Stimulated activated CD8-positive, alpha-beta memory T cell treated with anti-CD3 and anti-CD28 coated beads, Interleukin-2, amount 100 ng/mL, for 48 hours (primary cell): ENCODE data around the gene ALDH3B1.
"Not testable (repeated sequence)": the region's sequence is repeated elsewhere in the genome, so short reads cannot be mapped to it uniquely, and the experiment has no call there.

Experiments
- DNase-seq, 2 donors: peaks; one replicate each; pipeline ENCODE4 v3.0.0-alpha.2; 2020; ENCODE audit warnings: low read depth in 2 of 2

Gene ALDH3B1

DNA sequence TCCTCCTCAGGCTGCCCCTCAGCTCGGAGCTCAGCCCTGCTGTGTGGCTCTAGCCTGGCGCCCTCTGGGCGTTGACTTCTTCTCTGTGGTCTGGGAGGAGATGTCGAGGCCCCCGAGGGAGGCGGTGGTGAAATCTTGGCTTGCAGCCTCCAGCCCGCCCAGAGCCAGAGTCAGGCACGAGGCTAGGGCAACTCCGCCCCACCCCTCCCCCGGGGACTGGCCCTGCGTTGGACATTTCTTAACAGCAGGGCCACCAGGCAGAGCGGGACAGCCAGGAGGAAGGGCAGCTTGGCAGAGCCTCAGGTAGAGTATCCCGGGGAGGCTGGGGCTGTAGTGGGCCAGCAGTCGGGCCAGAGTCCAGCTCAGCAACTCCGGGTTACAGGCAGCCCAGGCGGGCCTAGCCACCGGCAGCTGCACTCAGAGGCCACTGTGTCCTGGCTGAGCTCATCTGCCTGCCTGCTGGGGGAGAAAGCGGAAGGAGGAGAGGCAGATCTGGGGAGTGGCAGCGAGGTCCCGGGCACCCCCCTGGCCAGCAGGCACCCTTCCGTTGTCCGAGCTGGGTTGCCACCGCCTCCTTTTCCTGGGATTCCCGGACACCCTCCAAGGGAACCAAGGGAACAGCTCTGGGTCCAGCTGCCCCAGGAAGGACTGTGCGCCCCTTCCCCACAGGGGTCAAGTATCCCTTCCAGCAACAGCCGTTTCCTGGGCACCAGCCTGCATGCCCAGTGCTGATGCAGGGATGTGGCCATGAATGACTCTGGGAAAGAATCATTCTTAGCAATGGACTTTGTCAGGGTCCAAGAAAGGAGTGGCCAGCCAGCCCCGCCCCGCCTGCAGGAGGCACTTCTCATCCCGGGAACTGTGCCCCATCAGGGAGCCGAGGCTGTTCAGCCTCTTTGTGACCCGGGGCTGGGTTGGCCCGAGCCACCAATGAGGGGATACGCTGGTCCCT is at the start of gene ALDH3B1:
TSS of gene ALDH3B1 (plus strand) at position 238 of the 952 bp plus-strand sequence. CDS start 4,971 bp downstream, outside the sequence.
- DNase-seq = no peak

DNA sequence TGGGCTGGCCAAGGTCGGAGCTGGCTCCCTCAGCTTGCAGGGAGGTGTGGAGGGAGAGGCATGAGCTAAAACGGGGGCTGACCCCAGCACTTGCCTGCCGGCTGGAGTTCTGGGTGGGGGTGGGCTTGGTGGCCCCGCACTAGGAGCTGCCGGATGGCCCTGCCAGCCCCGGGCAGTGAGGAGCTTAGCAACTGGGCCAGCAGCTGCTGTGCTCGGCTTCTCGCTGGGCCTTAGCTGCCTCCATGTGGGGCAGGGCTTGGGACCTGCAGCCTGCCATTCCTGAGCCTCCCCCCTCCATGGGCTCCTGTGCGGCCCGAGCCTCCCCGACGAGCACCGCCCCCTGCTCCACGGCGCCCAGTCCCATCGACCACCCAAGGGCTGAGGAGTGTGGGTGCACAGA is 46.9 kb upstream of the ALDH3B1 start:
- not testable (repeated sequence) for DNase-seq

GRCh38 chr11:67963879-67964278 is 46.2 kb upstream of the ALDH3B1 start:
- not testable (repeated sequence) for DNase-seq

DNA sequence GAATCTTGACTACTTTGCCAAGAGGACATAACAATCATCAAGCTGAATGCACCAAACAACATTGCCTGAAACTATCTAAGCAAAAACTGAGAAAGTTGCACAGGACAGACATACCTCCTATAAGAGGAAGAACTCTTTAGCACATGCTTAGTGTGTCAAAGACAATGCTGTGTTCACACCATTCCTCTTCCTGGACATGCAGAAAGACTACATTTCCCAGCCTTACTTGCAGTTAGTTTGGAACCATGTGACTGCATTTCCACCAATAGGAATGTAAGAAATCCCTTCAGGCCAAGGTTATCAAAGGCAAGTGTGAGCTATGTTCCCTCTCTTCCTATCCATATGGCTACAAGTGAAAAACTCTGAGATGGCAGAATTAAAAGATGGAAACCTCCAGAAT is 45.4 kb upstream of the ALDH3B1 start:
- not testable (repeated sequence) for DNase-seq

GRCh38 chr11:67965830-67966348 is 44.2 kb upstream of the ALDH3B1 start:
- DNase-seq = not testable (repeated sequence)

DNA sequence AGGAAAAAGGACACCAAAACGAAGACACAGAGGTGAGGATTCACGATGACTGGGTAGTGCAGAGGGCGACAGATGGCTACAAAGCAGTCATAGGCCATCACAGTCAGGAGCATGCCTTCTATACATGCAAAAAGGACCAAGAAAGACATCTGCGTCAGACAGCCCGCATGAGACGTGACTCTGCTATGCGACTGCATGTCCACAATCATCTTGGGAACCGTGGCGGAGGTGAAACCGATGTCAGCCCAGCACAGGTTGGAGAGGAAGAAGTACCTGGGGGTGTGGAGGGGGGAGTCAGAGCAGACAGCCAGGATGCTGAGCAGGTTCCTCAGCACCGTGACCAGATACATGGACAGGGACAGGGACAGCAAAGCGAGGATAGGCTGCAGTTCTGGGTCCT is 35.4 kb upstream of the ALDH3B1 start:
- DNase-seq = not testable (repeated sequence)

DNA sequence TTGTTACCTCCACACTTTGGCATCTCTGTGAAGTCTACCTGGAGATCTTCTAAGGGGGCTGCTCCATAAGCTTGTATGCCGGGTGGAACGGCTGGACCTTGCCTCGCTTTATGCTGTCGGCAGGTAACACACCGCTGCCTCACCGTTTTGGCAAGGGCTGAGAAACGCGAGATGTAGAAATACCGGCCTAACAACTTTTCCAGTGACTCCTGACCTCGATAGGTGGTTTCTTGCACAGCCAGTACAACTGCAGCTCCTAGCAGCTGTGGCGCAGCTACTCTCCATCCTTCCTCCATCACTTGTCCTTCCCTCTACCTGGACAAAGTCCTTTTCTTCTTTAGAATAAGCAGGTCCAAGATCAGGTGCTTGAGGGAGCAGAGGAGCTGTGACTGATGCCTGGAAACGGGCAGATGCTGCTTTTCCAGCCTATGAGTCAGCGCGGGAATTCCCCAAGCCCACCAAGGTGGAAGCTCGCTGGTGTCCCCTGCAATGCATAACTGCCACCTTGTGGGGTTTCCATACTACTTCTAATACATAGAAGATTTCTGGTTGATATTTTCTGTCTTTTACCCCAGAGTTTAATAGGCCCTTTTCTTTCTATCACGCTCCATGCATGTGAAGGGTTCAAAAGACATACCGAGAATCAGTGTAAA is 31.2 kb upstream of the ALDH3B1 start:
- DNase-seq = not testable (repeated sequence)

DNA sequence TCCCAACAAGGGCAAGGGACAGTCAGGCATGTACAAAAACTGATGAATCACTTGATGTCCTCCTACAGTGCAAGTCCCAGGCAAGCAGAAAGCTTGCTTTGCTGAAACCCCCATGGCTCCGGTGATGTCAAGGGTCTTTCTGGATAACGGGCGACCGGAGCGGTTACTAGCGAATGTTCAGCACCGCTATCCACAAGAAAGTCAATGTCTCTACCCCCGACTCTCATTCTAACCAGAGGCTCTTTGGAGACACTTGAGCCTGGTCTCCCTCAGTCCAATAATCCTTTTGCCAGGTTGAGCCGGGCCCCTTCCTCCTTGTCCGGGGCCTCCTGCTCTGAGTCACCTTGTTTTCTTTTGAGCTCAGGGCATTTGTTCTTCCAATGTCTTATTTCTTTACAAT is 28.9 kb upstream of the ALDH3B1 start:
- DNase-seq = not testable (repeated sequence)

- not testable (repeated sequence) for DNase-seq
These were observed 27.8 kb upstream of the ALDH3B1 start for GRCh38 chr11:67982255-67982857.

- no peak for DNase-seq
These were observed 26.2 kb upstream of the ALDH3B1 start for GRCh38 chr11:67983951-67984350.

DNA sequence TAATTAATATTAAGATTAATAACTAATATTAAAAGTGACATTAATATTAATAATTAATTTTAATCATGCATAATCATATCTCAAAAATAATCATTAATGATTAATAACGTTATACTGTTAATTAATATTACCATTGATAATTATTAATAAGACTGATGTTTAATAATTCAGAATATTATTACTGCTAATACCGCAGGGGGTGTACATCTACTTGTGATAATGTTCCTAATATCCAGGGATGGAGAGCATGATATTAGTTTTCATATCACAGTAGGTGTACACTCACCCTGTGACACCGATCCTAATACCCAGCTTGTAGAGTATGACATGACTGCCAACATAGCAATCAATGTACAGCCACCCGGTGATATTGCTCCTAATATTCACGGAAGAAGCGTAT is 24.8 kb upstream of the ALDH3B1 start:
- DNase-seq = not testable (repeated sequence)

DNA sequence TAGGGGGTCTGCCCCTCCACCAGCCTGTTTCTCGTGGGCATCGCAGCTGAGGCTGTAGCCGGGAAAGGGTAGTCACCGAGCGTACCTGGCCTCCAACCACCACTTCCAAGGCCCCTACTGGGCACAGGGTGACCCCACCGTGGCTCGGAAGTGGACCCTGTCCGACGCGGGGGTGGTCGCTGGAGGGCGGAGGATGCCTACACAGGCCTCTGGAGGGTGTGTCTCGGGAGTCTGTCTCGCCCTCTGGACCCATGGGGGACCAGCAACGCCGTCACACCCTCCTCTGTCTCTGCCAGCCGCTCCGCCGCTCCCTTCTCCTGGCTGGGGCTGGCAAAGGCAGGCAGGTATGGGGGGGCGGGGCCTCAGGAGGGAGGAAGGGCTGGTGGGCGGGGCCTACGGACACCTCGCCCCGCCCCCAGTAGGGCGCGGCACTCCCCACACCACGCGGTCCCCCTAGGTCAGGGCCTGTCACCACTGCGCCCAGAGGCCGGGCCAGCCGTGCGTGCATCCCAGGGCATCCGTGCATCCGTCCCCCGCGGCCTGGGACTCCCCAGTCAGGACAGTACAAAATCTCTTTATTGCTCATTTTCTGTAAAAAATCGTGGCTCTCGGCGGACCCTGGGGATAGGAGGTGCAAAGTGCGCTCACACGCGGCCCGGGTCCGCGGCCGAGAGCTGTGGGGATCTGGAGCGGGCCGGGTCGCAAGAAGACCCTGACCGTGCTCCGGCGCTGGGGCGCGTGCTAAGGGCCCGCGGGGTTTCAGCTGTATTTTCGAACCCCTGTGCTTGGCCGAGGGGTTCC is 19.4 kb upstream of the ALDH3B1 start:
- DNase-seq = not testable (repeated sequence)

- not testable (repeated sequence) for DNase-seq
These were observed 18.6 kb upstream of the ALDH3B1 start for GRCh38 chr11:67991347-67992121.

GRCh38 chr11:67993821-67994220 is 16.3 kb upstream of the ALDH3B1 start:
- DNase-seq = not testable (repeated sequence)

DNA sequence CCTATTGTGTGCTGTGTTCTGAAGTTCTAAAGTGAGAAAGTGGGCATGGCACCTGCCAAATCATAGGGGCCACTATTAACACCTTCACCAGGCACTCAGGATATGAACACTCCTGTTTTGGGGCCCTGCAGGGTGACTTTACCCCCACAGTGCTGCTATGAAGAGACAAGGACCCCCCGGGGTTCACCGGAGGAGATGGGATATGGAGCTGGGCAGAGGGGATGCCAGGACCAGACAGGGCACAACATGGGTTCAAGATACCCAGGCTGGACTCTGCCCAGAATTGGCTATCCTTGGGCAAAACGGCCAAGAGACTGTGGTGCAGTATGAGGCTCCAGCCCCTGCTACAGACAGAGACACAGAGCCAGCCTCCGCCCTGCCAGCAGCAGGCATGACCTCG is 15.7 kb upstream of the ALDH3B1 start:
- not testable (repeated sequence) for DNase-seq

- DNase-seq = not testable (repeated sequence)
These were observed 15.0 kb upstream of the ALDH3B1 start for GRCh38 chr11:67995129-67995528.

- DNase-seq = not testable (repeated sequence)
These were observed 14.5 kb upstream of the ALDH3B1 start for GRCh38 chr11:67995579-67995978.

- DNase-seq = no peak
These were observed 14.1 kb upstream of the ALDH3B1 start for GRCh38 chr11:67996051-67996450.

DNA sequence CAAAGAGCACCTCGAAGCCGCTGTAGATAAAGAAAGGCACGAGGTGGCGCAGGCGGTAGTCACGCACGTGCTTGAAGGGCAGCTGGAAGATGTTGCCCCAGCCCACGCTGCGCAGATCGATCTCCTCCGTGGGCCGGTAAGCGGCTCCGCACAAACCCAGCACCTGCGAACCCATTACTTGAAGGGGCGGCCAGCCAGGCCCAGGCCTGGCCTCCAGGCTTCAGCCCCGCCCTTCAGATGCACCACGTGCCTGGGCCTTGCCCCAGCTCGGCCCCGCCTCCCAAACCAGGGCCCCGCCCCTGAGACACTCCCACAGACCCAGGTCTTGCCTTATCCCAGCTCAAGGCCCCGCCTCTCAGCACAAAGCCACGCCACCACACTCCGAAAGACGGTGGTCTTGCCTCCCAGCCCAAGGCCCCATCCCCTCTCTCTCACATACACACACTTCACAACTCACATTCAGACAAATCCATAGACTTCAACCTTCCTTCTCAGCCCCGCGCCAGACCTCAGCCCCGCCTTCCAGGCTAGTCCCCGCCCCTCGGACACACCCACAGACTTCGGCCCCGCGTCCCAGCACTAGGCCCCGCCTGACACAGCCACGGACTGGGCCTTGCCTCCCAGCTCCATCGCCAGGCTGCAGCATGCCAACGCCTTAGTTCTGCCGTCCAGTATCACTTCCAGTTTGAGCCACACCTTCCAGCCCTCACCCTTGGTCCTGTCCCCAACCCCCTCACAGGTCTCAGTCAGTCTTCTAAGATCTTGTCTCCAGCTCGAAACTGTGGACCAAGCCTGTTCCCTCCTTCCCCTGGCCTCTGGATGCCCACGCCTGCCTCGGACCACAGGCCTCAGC is 13.3 kb upstream of the ALDH3B1 start:
- DNase-seq = peak; percentile 31 to 41
